A673 (cell line): ENCODE results near the gene TLNRD1.

Experiments used
- CTCF ChIP-seq: fragments of 300-800, 200-600 bp; sonication (generic); conservative IDR thresholded peaks from 2 replicates; pipeline ENCODE4 v1.5.1; 2017; ENCODE audit warnings: low read depth, mild to moderate bottlenecking, antibody characterized with exemption, low read length, moderate library complexity, mixed read lengths
- EZH2 ChIP-seq: fragments of 200-600 bp; sonication (generic); IDR thresholded peaks from 2 replicates; pipeline ENCODE4 v1.6.1; 2017; ENCODE audit warnings: borderline replicate concordance, low read depth, mild to moderate bottlenecking, mixed read lengths, antibody characterized with exemption, low read length; ENCODE audit not compliant: poor library complexity, severe bottlenecking

- TF ChIP-seq CTCF, result no peak
- no peak for TF ChIP-seq EZH2
Measured at GRCh38 chr15:80967451-80967850, 33.3 kb upstream of the TLNRD1 start.
